Vagina (tissue), 2 donors: ENCODE measurements around the gene ABTB1.

Experiments
- CTCF ChIP-seq, 3 experiments: fragments of 450-650 bp in 2 of 3; fragments of 200-600 bp in 1 of 3; sonication (generic) in 1 of 3; IDR thresholded peaks; one replicate each; pipeline ENCODE4 v1.5.1; 2017 to 2019; ENCODE audit warnings: antibody characterized with exemption in 3 of 3, mild to moderate bottlenecking in 2 of 3, moderate library complexity in 2 of 3
- POLR2A ChIP-seq, 2 donors: fragments of 450-650 bp; IDR thresholded peaks; one replicate each; pipeline ENCODE4 v1.6.1; 2017; ENCODE audit warnings: antibody characterized with exemption in 2 of 2, mild to moderate bottlenecking in 2 of 2, moderate library complexity in 2 of 2

- no peak for TF ChIP-seq CTCF (IDR thresholded peaks at IDR 0.05)
- TF ChIP-seq POLR2A (IDR thresholded peaks at IDR 0.05): no peak
Measured at GRCh38 chr3:127655641-127656040, 17.1 kb upstream of the ABTB1 start.
